HG02763 (cell line): Measurements from ENCODE around the gene ITPKA.

Experiments
- ATAC-seq: cut with Tn5 transposase; IDR thresholded peaks from one replicate; pipeline ENCODE4 v1.9.1; 2021; ENCODE audit warnings: mild to moderate bottlenecking, moderate library complexity; ENCODE audit not compliant: unreplicated experiment

ITPKA gene

GRCh38 chr15:41507820-41508290, 14.2 kb downstream of the ITPKA start:
- no peak for ATAC-seq

GRCh38 chr15:41510728-41511127, 17.1 kb downstream of the ITPKA start:
- ATAC-seq = no peak

- ATAC-seq = no peak
These were observed 17.7 kb downstream of the ITPKA start for GRCh38 chr15:41511331-41511898.

- no peak for ATAC-seq
These were observed 18.3 kb downstream of the ITPKA start for GRCh38 chr15:41511899-41512369.

- no peak for ATAC-seq
These were observed 18.9 kb downstream of the ITPKA start for GRCh38 chr15:41512512-41512939.

- ATAC-seq = no peak
These were observed 19.3 kb downstream of the ITPKA start for GRCh38 chr15:41512940-41513505.

- no peak for ATAC-seq
These were observed 20.0 kb downstream of the ITPKA start, which contains the start of gene LTK for GRCh38 chr15:41513506-41514227. TSS of gene LTK (minus strand) at chr15:41513827. CDS start at chr15:41513709, 118 bp downstream.

- no peak for ATAC-seq
These were observed 24.3 kb downstream of the ITPKA start for GRCh38 chr15:41517895-41518449.

GRCh38 chr15:41520636-41521035, 27.0 kb downstream of the ITPKA start:
- ATAC-seq = no peak

GRCh38 chr15:41521614-41522013, 27.9 kb downstream of the ITPKA start:
- no peak for ATAC-seq

GRCh38 chr15:41523097-41523496, 29.4 kb downstream of the ITPKA start:
- no peak for ATAC-seq

- no peak for ATAC-seq
These were observed 36.8 kb downstream of the ITPKA start for GRCh38 chr15:41530363-41530956.

- ATAC-seq = no peak
These were observed 41.9 kb downstream of the ITPKA start for GRCh38 chr15:41535544-41535943.

GRCh38 chr15:41536866-41537265, 43.2 kb downstream of the ITPKA start:
- ATAC-seq = no peak

- ATAC-seq = no peak
These were observed 49.8 kb downstream of the ITPKA start for GRCh38 chr15:41543521-41543870.

GRCh38 chr15:41544650-41545015, 51.0 kb downstream of the ITPKA start:
- ATAC-seq = no peak

- no peak for ATAC-seq
These were observed 51.5 kb downstream of the ITPKA start for GRCh38 chr15:41545218-41545617.

- no peak for ATAC-seq
These were observed 53.4 kb downstream of the ITPKA start for GRCh38 chr15:41546851-41547786.

GRCh38 chr15:41550066-41550775, 56.5 kb downstream of the ITPKA start:
- no peak for ATAC-seq
